Measurements from ENCODE around the gene EVX2. TPM values are rescaled to one million over a fixed set of nuclear protein-coding genes. Genes with fewer than 3 reads are reported as not detected.

EVX2 gene
- not detected in 2 replicates for total RNA-seq (2012; rRNA removed)
- polyA plus RNA-seq (2012; rRNA removed), result not detected in 2 replicates
- polyA plus RNA-seq (2012; cell fraction: cytosol; rRNA removed), result not detected in 2 replicates
- not detected in 2 replicates for polyA plus RNA-seq (2012; cell fraction: nucleus; rRNA removed; ENCODE audit: low replicate concordance)
- not detected for Bru-seq, nascent RNA
- BruChase-seq, experiment 1, labeled RNA remaining after a 6-hour chase, result not detected
- BruChase-seq, experiment 2, labeled RNA remaining after a 2-hour chase, result not detected
- long read RNA-seq, result 0 reads

GRCh38 chr2:176083796-176084261 lies at the start of gene EVX2:
TSS of gene EVX2 (minus strand) at chr2:176083962. CDS start at chr2:176083776, 186 bp downstream.
- H3K4me2 ChIP-seq (ENCODE audit: low read depth, low read length), result no peak within 1 kb of the TSS
- no peaks in the 10 kb centered on the region for H3K79me1 ChIP-seq (ENCODE audit: low read depth in 1 of 2, low read length in 2 of 2)
- no peak within 1 kb of the TSS for H2BK20ac ChIP-seq (ENCODE audit: low read depth, low read length)
- no peak within 1 kb of the TSS for H2BK15ac ChIP-seq (ENCODE audit: low read depth, low read length)
- no peak within 1 kb of the TSS for H3K14ac ChIP-seq (replicated peaks; ENCODE audit: low read depth, low read length)
- H3K27ac ChIP-seq (ENCODE audit: insufficient read depth, low read length), result no peak within 1 kb of the TSS
- intact Hi-C loops (cut with micrococcal nuclease) (no loop called here), dilution Hi-C loops (cut with HindIII; ENCODE audit: low sequenced_read_pairs, unreplicated experiment) (no loop called here), in situ Hi-C loops (cut with MboI; ENCODE audit: low sequenced_read_pairs) (loop anchor here (25.0 kb wide), 2 partner anchors 1047 to 1347 kb away; no protein-coding TSS in a partner anchor)
- no peak within 1 kb of the TSS for H2BK120ac ChIP-seq (ENCODE audit: low read depth, low read length)
- H3K23ac ChIP-seq (ENCODE audit: low read depth, low read length), result no peak within 1 kb of the TSS
- TF ChIP-seq USF2 (IDR thresholded peaks at IDR 0.05; ENCODE audit: low read depth, low read length) (no peak), NFE2L2 (IDR thresholded peaks at IDR 0.05; ENCODE audit: low read depth, low read length) (no peak), BHLHE40 (IDR thresholded peaks at IDR 0.05; ENCODE audit: low read depth, low read length) (no peak), MAZ (IDR thresholded peaks at IDR 0.05; ENCODE audit: borderline replicate concordance, low read depth, low read length) (no peak), RCOR1 (IDR thresholded peaks at IDR 0.05; ENCODE audit: insufficient replicate concordance, low read length) (no peak), POLR2A (IDR thresholded peaks at IDR 0.05; ENCODE audit: low read depth, low read length) (no peak), MXI1 (IDR thresholded peaks at IDR 0.05; ENCODE audit: borderline replicate concordance, low read depth, low read length) (no peak), RFX5 (IDR thresholded peaks at IDR 0.05; ENCODE audit: low read depth, low read length) (no peak), RAD21 (IDR thresholded peaks at IDR 0.05; ENCODE audit: low read length) (no peak), CHD1 (IDR thresholded peaks at IDR 0.05; ENCODE audit: low read depth, low read length) (no peak), CTCF (conservative IDR thresholded peaks at IDR 0.05; ENCODE audit: low read depth, low read length) (no peak), FOS (IDR thresholded peaks at IDR 0.05; ENCODE audit: low read depth, low read length) (no peak), SMC3 (IDR thresholded peaks at IDR 0.05; ENCODE audit: low read depth, low read length) (no peak), MAFK (IDR thresholded peaks at IDR 0.05; ENCODE audit: low read depth, low read length) (no peak), ELK1 (IDR thresholded peaks at IDR 0.05; ENCODE audit: borderline replicate concordance, low read depth, low read length) (no peak), CEBPB (IDR thresholded peaks at IDR 0.05; ENCODE audit: low read depth, low read length) (no peak)
- H3K4me1 ChIP-seq (ENCODE audit: control insufficient read depth, insufficient read depth, low read length), result peaks cover 1% of the 10 kb centered on the region
- peaks cover 90% of the 10 kb centered on the region for H3K27me3 ChIP-seq (ENCODE audit: control insufficient read depth, insufficient read depth, low read length)
- WGBS, 2 experiments (ENCODE audit: extremely low coverage in 2 of 2, insufficient read length in 1 of 2), result no CpG with 5 or more reads among the region's 27 CpGs
- H3K9me3 ChIP-seq (ENCODE audit: control insufficient read depth, insufficient read depth, low read length), result peaks cover 30% of the 10 kb centered on the region
- H3K9me1 ChIP-seq (ENCODE audit: insufficient read depth, low read length), result no peaks in the 10 kb centered on the region
- ATAC-seq (ENCODE audit: low read depth) (no peak), DNase-seq (no peak)
- no TSS peak for BruUV-seq (replicated peaks)
- H4K20me1 ChIP-seq (ENCODE audit: insufficient read depth, low read length), result peaks cover 3% of the 10 kb centered on the region; the same call in 1 of the 2 replicates
- H3K9ac ChIP-seq (ENCODE audit: low read depth, low read length), result no peak within 1 kb of the TSS
- no peak within 1 kb of the TSS for H2AK9ac ChIP-seq (replicated peaks; ENCODE audit: low read depth, low read length, poor library complexity)
- ChIA-PET CTCF (interaction anchor here (0.5 kb wide), 1 partner anchor 376 kb away, joined by 4 read pairs; no protein-coding TSS in a partner anchor), POLR2A (ENCODE audit: unreplicated experiment) (no interaction called here)
- no peaks in the 10 kb centered on the region for H3K36me3 ChIP-seq (ENCODE audit: control insufficient read depth, insufficient read depth, low read length)
- H4K5ac ChIP-seq (ENCODE audit: low read depth, low read length), result no peak within 1 kb of the TSS
- H3K18ac ChIP-seq (ENCODE audit: low read depth, low read length), result no peak within 1 kb of the TSS
- H3K56ac ChIP-seq (ENCODE audit: extremely low read depth, insufficient read depth, low read length), result no peak within 1 kb of the TSS
- peak within 1 kb of the TSS; percentile 18 for H2AFZ ChIP-seq (replicated peaks; ENCODE audit: low read length, poor library complexity)
- no peak within 1 kb of the TSS for H2BK5ac ChIP-seq (ENCODE audit: low read depth, low read length, poor library complexity, severe bottlenecking)
- no peak within 1 kb of the TSS for H3K4ac ChIP-seq (ENCODE audit: low read depth, low read length)
- no peak within 1 kb of the TSS for H3K4me3 ChIP-seq (ENCODE audit: insufficient read depth, low read depth, low read length)
- H4K91ac ChIP-seq (ENCODE audit: insufficient read depth, low read depth, low read length), result no peak within 1 kb of the TSS
- H2AK5ac ChIP-seq (ENCODE audit: low read depth, low read length), result no peak within 1 kb of the TSS
- H4K8ac ChIP-seq (ENCODE audit: low read depth in 2 of 2, low read length in 2 of 2), result no peak within 1 kb of the TSS

Data from IMR-90 (cell line).